ENCODE data around the gene TDRD5.

GRCh38 chr1:179709841-179710329, 118.3 kb downstream of the TDRD5 start:
- TF ChIP-seq, protein P1, sequence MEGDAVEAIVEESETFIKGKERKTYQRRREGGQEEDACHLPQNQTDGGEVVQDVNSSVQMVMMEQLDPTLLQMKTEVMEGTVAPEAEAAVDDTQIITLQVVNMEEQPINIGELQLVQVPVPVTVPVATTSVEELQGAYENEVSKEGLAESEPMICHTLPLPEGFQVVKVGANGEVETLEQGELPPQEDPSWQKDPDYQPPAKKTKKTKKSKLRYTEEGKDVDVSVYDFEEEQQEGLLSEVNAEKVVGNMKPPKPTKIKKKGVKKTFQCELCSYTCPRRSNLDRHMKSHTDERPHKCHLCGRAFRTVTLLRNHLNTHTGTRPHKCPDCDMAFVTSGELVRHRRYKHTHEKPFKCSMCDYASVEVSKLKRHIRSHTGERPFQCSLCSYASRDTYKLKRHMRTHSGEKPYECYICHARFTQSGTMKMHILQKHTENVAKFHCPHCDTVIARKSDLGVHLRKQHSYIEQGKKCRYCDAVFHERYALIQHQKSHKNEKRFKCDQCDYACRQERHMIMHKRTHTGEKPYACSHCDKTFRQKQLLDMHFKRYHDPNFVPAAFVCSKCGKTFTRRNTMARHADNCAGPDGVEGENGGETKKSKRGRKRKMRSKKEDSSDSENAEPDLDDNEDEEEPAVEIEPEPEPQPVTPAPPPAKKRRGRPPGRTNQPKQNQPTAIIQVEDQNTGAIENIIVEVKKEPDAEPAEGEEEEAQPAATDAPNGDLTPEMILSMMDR (IDR thresholded peaks at IDR 0.05): peak in 1 of 4 experiments; percentile 3
- TF ChIP-seq POLR2A (IDR thresholded peaks at IDR 0.05): no peak
